GM04503 (cell line): ENCODE measurements around the gene LRRN3.

Experiments used
- DNase-seq: peaks from one replicate; pipeline ENCODE4 v3.0.0-alpha.2; 2012; ENCODE audit warnings: low read depth

Gene LRRN3

GRCh38 chr7:111105269-111105668 lies 14.3 kb downstream of the LRRN3 start:
- no peak for DNase-seq

GRCh38 chr7:111107579-111107978 lies 16.7 kb downstream of the LRRN3 start:
- no peak for DNase-seq

DNA sequence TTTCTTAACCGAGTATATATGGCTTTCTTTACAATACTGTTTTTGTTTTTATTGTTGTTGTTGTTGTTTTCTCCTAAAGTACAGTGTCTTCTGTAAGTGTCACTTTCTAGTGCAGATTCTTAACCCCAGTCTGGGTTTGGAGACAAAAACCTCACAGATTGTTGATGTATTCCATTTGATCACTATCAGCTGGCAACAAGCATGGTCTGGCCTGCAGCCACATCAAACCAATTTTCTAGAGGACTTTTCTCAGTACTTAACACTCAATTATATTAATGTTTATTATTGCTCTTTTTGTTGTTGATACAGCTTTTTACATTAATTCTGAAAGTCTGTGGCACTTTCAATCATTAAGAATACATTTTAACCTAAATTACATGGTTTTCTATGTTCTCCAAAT lies 17.1 kb downstream of the LRRN3 start:
- DNase-seq: no peak

- no peak for DNase-seq
Measured at GRCh38 chr7:111108496-111108895, 17.6 kb downstream of the LRRN3 start.

GRCh38 chr7:111112439-111112838 lies 21.5 kb downstream of the LRRN3 start:
- no peak for DNase-seq

DNA sequence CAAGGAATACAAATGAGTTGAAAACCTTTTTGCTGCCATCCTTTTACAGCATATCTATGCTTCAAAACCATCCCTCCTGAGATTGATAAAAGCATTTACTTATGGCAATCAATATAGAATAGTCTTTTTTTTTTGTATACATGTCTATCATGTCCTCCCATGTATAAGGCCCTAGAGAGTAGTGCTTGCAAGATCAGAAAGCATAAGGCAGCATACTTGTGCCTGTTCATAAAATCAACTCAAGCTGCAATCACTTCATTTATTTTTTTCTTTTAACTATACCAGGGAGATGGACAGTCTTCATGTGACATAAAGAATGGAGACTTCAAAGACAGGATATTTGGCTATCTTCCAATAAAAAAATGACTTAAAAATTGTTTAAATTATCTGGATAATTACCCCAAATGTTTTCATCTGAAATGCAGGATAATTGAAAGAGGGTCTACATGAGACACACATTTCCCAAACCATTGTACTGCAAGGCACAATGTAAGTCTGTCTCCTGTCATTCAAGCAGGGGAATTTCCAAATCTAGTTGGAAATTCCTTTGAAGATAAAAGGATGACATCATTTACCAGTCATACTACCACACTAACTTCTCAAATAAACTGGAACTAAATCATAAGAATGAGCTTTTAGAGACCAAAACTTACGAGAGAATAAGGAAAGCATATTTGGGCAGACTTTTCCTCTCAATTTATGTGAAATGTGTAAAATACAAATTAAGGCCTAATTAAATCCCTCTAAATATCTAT lies 22.5 kb downstream of the LRRN3 start:
- DNase-seq: no peak

GRCh38 chr7:111115966-111116365 lies 25.0 kb downstream of the LRRN3 start:
- no peak for DNase-seq

- DNase-seq: no peak
Measured at GRCh38 chr7:111126987-111127386, 36.1 kb downstream of the LRRN3 start.

GRCh38 chr7:111129435-111129834 lies 38.5 kb downstream of the LRRN3 start:
- no peak for DNase-seq

- no peak for DNase-seq
Measured at GRCh38 chr7:111132833-111133232, 41.9 kb downstream of the LRRN3 start.

DNA sequence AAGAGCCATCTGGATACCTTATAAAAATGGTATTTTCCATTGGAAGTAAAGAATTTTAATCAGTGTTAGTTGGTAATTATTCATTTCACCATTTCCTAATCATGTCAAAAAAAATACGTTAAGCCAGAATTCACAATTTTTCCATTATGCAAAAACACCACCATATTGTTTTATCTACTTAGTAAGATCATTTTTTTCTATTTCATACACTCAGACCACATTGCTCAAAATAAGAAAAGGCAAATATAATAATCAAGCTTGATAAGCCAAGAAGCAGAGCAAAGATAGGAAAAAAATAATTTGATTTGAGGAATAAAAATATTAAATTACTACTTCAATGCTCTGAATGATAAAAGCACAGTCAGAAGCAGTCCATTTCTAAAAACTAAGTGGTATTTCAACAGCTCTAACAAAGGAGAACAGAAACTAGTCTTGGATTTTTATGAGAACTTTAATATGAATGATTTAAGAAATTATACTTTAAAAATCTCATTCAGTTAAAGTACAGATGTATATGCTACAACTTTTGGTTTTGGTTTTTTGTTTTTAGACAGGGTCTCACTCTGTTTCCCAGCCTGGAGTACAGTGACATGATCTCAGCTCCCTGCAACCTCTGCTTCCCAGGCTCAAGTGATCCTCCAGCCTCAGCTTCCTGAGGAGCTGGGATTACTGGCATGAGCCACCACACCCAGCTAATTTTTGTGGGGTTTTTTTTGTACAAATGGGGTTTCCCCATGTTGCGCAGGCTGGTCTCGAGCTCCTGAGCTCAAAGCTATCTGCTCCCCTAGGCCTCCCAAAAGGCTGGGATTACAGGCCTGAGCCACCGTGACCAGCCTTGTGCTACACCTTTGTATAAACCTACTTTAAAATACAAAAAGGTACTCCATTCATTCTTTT lies 46.6 kb downstream of the LRRN3 start:
- no peak for DNase-seq

- peak; percentile 24 for DNase-seq
Measured at GRCh38 chr7:111138193-111138569, 47.3 kb downstream of the LRRN3 start.

- no peak for DNase-seq
Measured at GRCh38 chr7:111138586-111138985, 47.7 kb downstream of the LRRN3 start.

DNA sequence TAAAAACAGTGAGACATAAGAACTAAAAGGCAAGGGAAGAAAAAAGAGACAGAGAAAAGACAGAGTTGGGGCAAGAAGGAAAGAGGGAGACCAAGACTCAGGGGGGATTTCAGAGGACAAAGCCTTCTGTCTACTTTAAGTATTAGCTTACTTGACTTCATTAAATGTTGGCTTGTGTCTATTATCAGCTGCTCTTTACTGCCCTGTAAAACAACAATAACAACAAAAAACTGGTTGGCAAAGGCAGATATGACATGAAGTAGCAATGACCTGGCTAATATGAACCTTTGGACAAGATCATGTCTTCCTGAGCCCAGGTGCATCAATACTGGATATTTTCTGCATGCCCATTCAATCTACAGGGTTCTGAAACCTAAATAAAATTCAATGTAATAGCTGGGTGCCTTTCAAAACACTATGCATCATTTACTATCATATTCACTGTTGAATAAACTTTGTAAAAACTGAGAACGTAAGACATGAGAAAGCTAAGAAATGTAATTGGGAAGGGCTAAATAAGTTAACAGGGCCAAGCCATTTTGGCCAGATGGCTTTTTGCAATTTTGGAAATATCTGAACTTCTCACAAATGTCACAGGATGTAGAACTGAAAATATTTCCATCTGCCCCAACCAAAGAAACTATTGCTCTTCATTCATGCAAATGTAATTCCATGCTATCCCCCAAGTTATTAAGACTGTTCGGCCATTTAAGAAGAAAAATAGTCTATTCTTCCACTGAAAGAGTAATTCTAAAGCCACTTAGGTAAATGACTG lies 49.4 kb downstream of the LRRN3 start:
- no peak for DNase-seq

GRCh38 chr7:111145472-111145871 lies 54.5 kb downstream of the LRRN3 start:
- no peak for DNase-seq

DNA sequence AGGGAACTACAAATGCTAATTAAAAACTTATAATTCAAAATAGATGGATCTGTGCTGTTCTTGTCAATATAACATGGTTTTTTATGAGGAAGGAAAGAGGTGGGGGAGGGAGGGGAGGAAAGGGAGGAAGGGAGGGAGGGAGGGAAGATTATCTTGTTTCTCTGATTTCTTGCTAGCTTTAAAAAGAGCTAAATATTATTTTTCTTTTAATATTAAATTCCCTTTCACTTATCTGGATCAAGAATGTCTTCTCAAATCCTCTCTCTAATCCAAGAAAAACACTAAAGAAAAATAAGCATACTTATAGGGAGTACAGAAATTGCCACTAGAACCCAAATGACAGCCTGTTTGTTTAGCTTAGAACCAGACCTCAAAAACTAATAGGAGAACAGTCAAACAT lies 55.2 kb downstream of the LRRN3 start:
- DNase-seq: no peak

DNA sequence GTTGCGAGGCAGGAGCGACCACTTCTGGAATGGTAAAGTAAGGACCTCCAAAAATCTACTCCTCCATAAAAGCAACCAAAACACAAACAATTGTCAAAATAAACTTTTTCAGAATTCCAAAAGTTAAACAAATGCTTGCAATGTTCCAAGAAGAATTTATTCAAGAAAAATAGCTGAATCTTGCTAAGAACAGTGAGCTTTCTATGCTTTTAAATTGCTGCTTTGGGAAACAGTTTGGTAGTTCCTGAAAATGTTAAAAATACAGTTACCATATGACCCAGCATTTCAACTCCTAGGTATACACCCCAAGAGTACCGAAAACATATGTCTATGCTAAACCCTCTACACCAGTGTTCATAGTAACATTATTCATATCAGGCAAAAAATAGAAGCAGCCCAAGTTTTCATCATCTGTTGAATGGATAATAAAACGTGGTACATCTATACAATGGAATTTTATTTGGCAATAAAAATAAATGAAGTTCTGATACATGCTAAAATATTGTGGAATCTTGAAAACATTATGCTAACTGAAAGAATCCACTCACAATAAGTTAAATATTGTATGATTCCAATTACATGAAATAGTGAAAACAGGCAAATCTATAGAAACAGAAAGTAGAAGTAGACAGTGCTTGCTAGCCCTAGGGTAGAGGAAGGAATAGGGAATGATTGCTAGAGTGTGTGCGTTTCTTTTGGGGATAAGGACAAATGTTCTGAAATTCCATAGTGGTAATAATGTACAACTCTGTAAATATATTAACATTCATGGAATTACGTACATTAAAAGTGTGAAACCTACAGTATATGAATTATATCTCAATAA lies 57.0 kb downstream of the LRRN3 start:
- DNase-seq: no peak

GRCh38 chr7:111150709-111151108 lies 59.8 kb downstream of the LRRN3 start:
- DNase-seq: no peak

GRCh38 chr7:111159426-111159825 lies 68.5 kb downstream of the LRRN3 start:
- DNase-seq: no peak

DNA sequence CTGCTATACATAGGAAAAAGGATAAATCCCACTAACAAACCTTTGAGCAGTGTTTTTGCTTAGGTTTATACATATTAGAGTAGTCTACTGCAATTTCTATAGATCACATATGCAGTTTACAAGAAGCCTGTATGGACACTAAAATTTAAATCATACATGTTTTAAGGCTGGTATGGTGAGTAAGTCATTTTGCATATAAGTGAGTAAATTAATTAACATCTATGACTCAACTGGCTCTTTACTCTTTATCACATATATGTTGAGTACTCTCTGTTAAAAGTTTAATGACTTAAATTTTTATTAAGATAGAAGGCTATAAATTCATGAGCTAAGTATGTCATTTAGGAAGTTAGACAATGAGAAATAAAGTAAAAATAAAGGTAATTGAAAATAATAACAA lies 69.4 kb downstream of the LRRN3 start:
- DNase-seq: no peak

DNA sequence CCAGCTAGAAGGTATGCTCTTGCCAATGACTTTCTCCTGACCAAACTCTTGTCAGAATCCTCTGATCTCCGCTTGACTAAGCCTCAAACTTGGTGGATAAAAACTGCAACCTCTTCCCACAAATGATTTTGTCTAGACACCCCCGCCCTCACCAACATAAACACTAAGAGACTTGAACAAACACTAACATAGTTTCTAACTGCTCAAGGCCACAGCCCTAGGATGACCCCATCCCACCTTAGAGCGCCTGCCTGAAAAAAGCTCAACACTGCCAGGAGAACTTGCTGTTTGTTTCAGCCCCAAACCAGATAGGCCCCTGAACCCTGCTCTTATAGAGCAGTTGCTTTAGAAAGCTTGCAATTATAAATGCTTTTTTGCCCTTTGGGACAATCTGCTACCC lies 71.8 kb downstream of the LRRN3 start:
- no peak for DNase-seq

GRCh38 chr7:111164442-111164841 lies 73.5 kb downstream of the LRRN3 start:
- no peak for DNase-seq
